IMR-90 (cell line): ENCODE measurements around the gene PRKCE.

ENCODE experiments used
- BHLHE40 ChIP-seq: fragments of 150-350 bp; IDR thresholded peaks from 2 replicates; pipeline ENCODE4 v1.6.1; 2016; ENCODE audit warnings: mild to moderate bottlenecking, low read depth, low read length
- CEBPB ChIP-seq: IDR thresholded peaks from 2 replicates; pipeline ENCODE4 v1.6.1; 2012; ENCODE audit warnings: low read depth, low read length, improper control_type of control experiment
- CHD1 ChIP-seq: IDR thresholded peaks from 2 replicates; pipeline ENCODE4 v1.6.1; 2012; ENCODE audit warnings: low read depth, low read length, improper control_type of control experiment
- CTCF ChIP-seq: conservative IDR thresholded peaks from 2 replicates; pipeline ENCODE4 v1.5.1; 2012; ENCODE audit warnings: mild to moderate bottlenecking, low read depth, low read length, improper control_type of control experiment
- ELK1 ChIP-seq: fragments of 150-350 bp; IDR thresholded peaks from 2 replicates; pipeline ENCODE4 v1.6.1; 2016; ENCODE audit warnings: low read depth, mild to moderate bottlenecking, low read length, moderate library complexity, borderline replicate concordance
- FOS ChIP-seq: fragments of 150-350 bp; IDR thresholded peaks from 2 replicates; pipeline ENCODE4 v1.6.1; 2016; ENCODE audit warnings: low read depth, low read length
- MAFK ChIP-seq: IDR thresholded peaks from 2 replicates; pipeline ENCODE4 v1.6.1; 2012; ENCODE audit warnings: low read depth, low read length, improper control_type of control experiment
- MXI1 ChIP-seq: IDR thresholded peaks from 2 replicates; pipeline ENCODE4 v1.6.1; 2012; ENCODE audit warnings: low read depth, mild to moderate bottlenecking, low read length, moderate library complexity, borderline replicate concordance
- POLR2A ChIP-seq: IDR thresholded peaks from 2 replicates; pipeline ENCODE4 v1.6.1; 2012; ENCODE audit warnings: mild to moderate bottlenecking, low read depth, low read length
- RAD21 ChIP-seq: IDR thresholded peaks from 2 replicates; pipeline ENCODE4 v1.6.1; 2012; ENCODE audit warnings: low read length, improper control_type of control experiment
- RFX5 ChIP-seq: IDR thresholded peaks from 2 replicates; pipeline ENCODE4 v1.8.0; 2012; ENCODE audit warnings: low read depth, mild to moderate bottlenecking, low read length, moderate library complexity
- SMC3 ChIP-seq: fragments of 150-350 bp; IDR thresholded peaks from 2 replicates; pipeline ENCODE4 v1.6.1; 2016; ENCODE audit warnings: low read depth, mild to moderate bottlenecking, antibody characterized with exemption, low read length, moderate library complexity
- USF2 ChIP-seq: fragments of 150-350 bp; IDR thresholded peaks from 2 replicates; pipeline ENCODE4 v1.6.1; 2017; ENCODE audit warnings: mild to moderate bottlenecking, antibody characterized with exemption, low read length, low read depth

GRCh38 chr2:45793305-45793962 is 142.0 kb downstream of the PRKCE start:
- TF ChIP-seq POLR2A (no peak), MAFK (no peak), CTCF (no peak), RAD21 (no peak), CEBPB (no peak), CHD1 (no peak), USF2 (no peak), ELK1 (no peak), RFX5 (no peak), BHLHE40 (no peak), SMC3 (no peak), MXI1 (no peak), FOS (no peak)
